Measurements from ENCODE around the gene NACC1.
"Not testable (repeated sequence)": the region's sequence is repeated elsewhere in the genome, so short reads cannot be mapped to it uniquely, and the experiment has no call there.

NACC1 gene

DNA sequence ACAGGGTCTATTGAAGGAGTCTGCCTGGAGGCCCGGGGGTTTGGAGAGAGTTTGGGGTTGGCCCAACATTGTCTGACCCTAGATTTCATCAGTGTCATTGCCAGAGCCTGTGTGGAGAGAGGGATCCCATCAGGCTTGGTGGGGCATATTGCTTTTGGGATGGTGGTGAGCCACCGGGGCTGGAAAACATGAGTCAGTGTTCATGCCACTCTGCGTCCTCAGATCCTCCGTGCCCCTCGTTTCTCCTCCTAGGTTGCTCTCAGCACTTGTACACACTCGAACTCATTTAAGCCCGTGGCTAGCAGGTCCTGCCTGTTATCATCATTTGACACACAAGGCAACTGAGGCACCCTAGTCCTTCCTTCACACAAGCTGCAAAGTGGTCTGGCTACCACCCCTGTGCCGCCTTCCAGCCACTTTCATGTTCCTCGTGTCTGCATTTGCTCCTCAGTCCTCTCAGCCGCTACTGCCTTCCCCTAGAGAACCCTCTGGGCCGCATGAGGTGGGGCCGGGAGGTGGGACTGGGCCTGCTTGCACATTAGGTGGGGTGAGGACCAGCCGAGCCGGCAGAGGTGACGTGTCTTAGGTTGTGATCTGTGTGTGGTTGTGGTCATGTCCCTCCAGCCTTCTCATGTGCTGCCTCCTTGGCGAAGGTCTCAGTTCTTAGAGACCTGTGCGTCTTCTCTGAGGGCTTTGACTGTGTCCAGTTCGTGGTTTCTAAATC is 3.6 kb downstream of the NACC1 start:
- no peak for DNase-seq

DNA sequence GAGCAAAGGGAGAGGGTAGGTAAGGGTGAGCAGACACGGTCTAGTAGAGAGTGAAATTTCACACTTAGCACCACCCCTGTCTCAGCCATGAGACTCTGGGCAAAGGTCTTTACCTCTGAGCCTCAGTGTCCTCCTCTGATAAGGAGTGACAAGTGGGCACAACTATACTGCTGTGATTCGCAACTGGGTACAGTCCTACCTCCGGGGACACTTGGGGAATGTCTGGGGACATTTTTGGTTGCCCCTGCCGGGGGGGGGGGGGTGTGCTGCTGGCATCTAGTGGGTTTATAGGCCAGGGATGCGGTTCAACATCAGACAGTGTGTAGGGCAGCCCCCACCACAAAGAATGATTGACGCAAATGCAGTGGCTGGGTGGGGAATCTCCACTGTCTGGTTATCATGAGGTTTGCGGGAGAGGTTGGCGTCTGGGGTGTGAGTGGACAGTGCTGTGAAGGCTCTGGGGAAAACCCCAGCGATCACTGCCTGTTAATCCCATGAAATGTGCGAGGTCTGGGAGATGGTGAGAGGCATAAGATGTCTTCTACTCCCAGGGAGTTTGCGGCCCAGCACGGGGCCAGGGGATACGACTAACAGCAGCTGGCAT is 4.3 kb downstream of the NACC1 start:
- no peak for DNase-seq

DNA sequence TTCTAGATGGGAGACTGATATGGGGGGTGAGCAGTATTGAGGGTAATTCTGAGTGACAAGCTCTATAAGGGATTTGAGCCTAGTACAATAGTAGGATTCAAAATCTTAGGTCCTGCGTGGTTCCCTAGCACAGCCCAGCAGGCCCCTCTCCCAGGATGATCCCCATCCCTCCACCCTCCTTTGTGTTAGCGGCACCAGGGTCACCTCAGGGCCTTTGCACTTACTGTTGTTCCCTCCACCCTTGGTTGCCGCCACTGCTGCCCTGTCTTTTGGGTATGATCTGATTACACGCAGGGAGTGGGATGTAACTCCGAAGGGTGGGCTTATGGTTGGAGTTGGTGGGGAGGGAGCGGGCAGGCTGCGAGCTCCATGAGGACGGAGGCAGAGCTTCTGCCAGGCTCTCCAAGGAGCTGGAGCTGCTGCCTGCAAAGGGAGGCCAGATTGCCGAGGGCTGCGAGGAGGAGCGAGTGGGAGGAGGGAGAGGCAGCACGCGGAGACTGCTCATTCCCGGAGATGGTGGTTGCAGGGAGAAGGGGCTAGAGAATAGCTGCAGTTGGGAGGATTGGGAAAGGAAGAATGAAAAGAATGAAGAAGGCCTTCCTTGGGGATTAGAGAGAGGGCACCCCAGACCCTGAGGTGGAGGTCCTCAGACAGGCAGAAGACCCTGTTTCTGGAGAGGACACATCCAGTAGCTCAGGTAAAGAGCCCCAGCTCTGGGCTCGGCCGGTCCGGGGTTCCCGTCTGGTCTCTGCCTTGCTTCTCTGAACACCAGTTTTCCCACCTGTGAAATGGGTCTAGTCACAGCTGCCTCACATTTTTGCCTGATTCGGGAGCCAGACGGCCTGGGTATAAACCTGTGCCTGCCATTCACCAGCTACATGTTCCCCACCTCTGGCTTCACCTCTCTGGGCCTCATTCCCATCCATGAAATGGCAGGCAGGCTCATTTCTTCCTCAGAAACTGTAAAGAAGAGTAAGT is 5.2 kb downstream of the NACC1 start:
- DNase-seq = no peak

GRCh38 chr19:13127051-13127450 is 9.0 kb downstream of the NACC1 start:
- DNase-seq = no peak

- DNase-seq = no peak
Observed at GRCh38 chr19:13127811-13128575, 9.9 kb downstream of the NACC1 start.

DNA sequence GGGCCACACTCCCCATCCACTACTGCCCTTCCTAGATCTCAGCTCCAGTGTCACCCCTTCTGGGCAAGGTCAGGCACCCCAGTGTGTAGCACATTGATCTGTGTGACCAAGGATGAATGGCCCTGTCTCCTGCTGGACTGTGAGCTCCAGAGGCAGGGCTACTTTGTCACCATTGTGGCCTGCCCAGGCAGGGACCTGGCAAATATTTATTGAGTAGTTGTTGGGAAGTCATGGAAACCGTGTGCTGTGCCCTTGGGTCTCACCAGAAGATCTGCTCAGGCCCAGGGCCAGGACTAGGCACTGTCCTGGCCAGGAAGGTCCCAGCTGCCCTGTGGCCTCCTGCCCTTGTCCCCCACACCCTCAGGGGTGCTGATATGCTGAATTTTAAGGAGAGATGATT is 10.5 kb downstream of the NACC1 start:
- DNase-seq = no peak

GRCh38 chr19:13129384-13129783 is 11.3 kb downstream of the NACC1 start:
- DNase-seq = no peak

DNA sequence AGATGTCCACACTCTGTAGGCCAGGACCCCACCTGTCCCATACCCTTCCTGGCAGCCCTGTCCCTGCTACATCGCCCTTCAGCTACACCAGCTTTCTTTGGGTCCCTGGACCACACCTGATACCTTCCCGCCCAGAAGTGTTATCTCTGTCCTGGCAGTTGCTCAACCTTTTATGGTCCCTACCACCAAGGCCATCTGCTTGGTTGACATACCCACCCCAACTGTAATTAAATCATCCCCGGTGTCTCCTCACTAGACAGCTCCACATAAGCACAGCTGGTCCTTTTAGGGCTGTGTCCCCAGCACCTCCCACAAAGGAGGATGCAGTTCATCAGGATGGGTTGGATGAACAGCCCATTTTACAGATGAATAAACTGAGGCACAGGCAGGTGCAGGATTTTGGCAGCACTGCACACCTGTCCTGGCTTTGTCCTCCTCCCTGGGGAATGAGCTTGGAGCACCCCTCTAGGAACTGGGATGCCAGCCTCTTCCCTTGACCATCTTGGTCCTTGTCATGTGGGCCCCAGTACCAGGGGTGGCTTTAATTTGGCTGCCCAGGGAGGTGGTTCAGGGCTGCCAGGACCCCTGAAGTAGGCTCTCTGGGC is 12.9 kb downstream of the NACC1 start:
- DNase-seq = no peak

GRCh38 chr19:13132471-13133180 is 14.6 kb downstream of the NACC1 start:
- DNase-seq = no peak

DNA sequence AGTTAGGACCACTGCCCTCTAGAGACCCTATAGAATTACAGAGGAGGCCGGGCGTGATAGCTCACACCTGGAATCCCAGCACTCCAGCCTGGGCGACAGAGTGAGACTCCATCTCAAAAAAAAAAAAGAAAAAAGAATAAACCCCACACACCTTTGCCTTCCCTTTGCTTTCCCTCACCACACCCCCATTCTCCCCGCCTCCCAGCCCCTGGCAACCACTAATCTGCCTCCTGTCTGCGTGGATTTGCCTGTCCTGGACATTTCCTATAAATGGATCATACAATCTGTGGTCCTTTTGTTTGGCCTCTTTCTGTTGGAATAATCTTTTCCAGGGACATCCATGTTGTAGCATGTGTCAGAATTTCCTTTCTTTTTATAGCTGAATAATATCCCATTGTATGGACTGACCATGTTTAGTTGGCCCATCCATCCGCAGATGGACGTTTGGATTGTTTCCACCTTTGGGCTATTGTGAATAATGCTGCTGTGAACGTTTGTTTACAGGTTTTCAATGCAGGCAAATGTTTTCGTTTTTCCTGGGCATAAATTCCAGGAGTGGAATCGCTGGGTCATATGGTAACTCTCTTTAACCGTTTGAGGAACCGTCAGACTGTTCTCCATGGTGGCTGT is 15.3 kb downstream of the NACC1 start:
- no peak for DNase-seq

- DNase-seq = no peak
Observed at GRCh38 chr19:13134626-13135025, 16.6 kb downstream of the NACC1 start.

- DNase-seq = no peak
Observed at GRCh38 chr19:13135068-13136062, 17.3 kb downstream of the NACC1 start.

DNA sequence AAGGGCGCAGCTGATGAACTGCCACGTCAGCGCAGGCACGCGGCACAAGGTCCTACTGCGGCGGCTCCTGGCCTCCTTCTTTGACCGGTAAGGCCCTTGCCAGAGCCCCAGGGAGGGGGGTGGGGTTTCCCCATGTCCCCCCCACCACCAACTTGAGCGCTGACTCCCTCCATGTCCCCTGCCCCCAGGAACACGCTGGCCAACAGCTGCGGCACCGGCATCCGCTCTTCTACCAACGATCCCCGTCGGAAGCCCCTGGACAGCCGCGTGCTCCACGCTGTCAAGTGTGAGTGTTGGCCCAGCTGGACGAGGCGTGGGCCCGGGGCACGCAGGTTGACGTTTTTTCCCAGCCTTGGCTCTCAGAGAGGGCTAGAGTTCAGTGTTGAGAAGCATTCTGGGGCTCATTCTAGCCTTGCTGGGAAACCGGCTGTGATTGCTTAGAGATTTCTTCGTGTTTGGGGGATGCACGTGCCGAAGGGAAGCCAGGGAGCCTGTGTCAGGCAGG is 19.3 kb downstream of the NACC1 start:
- DNase-seq = no peak

GRCh38 chr19:13138171-13138915 is 20.3 kb downstream of the NACC1 start:
- no peak for DNase-seq

DNA sequence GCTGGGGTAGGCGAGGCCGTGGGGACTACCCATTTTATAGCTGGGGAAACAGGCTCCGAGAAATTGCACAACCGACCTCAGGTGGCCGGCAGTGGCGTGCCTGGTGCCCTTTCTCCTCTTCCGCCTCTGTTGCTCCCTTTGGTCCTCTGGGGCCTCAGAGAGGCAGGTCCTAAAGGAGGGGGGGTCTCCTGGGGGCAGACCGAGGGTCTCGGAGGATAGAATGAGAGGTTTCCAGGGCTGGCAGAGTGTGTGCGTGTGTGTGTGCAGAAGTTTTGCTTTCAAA is 20.8 kb downstream of the NACC1 start:
- DNase-seq = no peak

- DNase-seq = no peak
Observed at GRCh38 chr19:13139633-13140311, 21.7 kb downstream of the NACC1 start.

DNA sequence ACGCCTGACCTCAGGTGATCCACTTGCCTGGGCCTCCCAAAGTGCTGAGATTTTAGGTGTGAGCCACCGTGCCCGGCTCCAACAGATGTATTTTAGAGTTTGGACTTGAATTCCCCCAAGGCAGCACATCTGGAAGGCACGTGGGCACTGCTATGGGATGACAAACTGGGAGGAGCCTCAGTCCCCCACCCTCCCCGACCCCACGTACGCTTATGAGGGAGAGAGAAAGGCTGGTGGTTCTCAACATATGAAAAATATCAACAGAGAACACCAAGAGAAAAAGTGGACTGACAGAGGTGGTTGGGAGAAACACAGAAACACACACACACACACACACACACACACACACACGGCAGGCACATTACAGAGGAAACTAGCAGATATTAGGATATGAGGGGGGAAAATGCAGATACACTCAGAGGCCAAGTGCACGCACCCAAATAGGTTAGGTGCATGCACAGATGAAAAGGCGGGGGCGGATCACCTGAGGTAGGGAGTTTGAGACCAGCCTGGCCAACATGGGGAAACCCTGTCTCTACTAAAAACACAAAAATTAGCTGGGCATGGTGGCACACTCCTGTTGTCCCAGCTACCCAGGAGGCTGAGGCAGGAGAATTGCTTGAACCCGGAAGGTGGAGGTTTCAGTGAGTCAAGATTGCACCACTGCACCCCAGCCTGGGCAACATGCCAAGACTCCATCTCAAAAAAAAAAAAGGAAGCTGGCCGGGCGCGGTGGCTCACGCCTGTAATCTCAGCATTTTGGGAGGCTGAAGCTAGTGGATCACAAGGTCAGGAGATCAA is 28.9 kb downstream of the NACC1 start:
- peak; percentile 73 for DNase-seq

- DNase-seq = not testable (repeated sequence)
Observed at GRCh38 chr19:13149173-13149627, 31.1 kb downstream of the NACC1 start.
